ENCODE data around the gene SUSD6.
A peak's percentile ranks its signal among the peaks of the same experiment; 100 is the strongest.
"Not testable (repeated sequence)": the region's sequence is repeated elsewhere in the genome, so short reads cannot be mapped to it uniquely, and the experiment has no call there.

The SUSD6 gene

DNA sequence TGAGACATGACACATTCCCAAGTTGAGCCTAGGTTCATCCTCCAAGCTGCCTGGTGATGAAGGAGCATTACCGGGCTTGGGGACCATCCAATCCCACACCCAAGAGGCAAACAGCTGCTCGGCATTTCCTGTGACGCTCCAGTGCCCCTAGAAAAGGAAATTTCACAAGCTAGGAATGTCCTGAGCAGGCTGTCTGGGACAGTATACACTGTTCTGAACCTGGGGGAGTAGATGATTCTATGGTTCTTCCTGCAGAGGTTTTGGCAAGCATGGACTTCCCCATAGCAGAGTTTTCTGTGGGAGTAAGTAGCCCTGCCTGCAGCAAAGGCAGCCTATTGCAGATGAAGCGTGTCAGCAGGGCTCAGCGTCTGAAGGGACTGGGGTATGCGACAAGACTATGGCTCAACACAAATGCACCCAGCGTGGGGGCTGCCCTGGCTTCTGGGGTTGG is 108.1 kb downstream of the SUSD6 start:
- DNase-seq: peak in 1 of 2 donors; percentile 57

DNA sequence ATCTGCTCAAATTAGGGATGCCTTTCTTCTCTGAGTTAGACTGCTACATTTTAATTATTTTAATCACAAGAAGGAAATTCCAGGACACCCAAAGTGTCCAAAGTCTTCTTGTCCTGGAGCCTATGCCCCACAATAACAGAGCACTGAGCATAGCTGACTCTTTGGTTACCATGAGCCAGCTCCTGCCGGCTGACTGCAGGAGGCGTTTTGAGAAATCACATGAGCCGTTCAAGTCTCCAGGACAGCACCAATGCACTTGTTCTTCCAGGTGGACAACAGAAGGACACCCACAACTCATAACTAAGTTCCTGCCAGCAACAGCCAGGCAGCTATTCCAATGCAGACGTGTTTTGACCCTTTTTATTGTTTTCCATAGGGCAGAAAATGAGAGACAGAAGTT is 109.5 kb downstream of the SUSD6 start:
- no peak for DNase-seq

DNA sequence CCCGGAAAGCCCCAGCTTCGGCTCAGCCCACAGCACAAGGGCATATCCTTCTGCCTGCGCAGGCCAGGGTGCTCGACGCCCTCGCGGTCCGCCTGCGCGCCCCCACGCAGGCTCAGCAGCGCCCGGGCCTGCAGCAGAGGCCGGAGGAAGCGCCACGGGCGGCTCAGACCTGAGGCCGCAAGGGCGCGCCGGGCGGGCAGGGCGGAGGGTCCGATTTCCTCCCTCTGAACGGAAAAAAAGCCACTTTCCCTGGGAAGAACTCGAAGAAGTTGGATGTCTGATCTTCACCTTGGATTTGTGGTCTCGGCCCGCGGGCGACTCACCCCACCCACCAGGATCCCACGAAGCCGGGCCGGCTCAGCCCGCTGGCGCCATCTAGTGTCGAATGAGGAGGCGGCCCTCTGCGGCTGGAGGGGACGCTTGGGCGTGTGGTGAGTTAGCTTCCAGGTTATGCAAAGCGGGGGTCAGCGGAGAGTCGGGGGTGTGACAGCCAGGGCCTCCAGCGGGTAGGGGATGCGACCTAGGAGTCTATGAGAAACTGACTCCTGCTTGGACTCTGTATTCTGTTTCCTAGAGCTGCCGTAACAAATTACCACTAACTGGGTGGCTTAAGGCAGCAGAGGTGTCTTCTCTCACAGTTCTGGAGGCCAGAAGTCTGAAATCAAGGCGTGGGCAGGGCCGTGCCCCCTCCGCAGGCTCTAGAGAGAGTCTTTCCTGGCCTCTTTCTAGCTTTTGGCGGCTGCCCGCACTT is 115.5 kb downstream of the SUSD6 start:
- peak; percentile 79 to 87 for DNase-seq

DNA sequence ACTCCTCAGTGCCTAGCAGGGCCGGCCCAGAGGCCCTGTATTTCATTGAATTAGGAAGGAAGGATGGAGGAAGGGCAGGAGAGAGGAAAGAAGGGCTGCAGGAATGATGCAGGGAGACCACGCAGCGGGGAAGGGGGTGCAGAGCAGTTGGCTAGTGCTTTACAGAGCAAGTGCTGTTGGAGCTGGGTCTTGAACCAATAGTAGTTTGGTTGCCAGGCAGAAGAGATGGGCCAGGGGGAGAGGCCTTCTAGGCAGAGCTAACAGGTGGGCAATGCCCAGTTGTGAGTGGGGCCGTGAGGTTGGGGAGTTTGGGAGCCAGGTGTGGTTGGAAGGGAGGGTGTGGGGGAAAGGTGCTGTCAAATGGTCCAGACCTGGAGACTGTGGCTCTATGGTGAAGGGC is 116.5 kb downstream of the SUSD6 start:
- DNase-seq: no peak

DNA sequence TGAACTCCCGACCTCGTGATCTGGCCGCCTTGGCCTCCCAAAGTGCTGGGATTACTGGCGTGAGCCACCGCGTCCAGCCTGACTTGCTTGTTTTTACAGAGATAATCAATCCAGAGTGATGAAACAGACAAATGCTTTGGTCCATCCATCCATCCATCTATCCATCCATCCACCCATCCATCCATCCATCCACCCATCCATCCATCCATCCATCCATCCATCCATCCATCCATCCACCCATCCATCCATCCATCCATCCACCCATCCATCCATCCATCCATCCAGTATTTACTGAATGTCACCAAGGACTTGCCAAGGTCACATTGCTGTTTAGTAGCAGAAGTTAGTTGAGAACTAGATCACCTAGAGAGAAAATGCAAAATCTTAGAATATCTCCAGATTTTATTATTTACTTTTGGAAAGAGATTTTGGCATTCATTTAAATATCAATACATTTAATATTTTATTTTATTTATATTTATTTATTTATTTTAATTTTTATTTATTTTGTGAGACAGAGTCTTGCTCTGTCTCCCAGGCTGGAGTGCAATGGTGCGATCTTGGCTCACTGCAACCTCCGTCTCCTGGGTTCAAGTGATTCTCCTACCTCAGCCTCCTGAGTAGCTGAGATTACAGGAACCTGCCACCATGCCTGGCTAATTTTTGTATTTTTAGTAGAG is 120.7 kb downstream of the SUSD6 start:
- not testable (repeated sequence) for DNase-seq

DNA sequence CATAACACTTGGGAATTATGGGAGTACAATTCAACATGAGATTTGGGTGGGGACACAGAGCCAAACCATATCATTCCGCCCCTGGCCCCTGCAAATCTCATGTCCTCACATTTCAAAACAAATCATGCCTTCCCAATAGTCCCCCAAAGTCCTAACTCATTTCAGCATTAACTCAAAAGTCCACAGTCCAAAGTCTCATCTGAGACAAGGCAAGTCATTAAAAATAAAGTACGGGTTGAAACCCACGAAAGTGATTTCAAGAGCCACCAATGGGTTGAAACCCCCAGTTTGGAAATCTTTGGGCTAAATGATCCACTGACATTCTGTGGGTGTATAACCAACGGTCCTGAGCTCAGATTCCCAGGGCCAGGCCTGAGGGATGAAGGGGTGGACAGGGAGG is 125.0 kb downstream of the SUSD6 start:
- DNase-seq: not testable (repeated sequence)

DNA sequence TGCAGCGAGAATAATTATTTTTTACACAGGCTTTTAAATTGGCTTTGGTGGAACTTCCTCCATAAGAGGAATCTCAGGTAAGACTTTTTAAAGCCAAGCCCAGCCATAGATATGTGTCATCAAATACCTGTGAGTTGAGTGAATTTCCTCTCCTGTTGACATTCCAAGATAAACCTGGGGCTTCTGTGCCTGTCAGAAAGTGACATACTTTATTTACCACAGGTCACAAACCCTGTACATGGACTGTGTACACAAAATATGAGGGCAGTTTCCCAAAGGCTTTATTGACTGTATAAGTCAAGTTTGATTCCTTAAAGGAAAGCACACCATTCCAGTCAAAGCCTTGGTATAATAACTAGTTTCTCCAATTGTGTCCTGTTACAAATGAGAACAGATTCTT is 129.7 kb downstream of the SUSD6 start:
- DNase-seq: no peak

DNA sequence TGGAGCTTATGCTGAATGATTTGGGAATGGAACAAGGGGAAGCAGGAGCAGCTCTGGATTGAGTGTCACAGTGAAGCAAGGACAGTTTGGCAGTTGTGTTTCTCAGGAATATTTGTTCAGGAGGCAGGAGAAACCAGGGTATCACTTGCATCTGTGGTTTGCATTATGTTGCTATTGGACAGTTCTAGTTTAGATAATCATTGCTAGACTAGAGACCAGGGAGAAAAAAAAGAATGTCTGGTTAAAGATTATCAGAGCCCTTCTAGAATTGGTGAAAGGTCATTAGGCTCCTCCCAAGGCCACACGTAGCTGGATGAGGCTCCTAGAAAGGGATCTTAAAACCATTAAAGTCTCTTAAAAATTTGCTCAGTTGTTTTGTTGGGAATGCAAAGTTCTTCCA is 138.6 kb downstream of the SUSD6 start:
- no peak for DNase-seq

DNA sequence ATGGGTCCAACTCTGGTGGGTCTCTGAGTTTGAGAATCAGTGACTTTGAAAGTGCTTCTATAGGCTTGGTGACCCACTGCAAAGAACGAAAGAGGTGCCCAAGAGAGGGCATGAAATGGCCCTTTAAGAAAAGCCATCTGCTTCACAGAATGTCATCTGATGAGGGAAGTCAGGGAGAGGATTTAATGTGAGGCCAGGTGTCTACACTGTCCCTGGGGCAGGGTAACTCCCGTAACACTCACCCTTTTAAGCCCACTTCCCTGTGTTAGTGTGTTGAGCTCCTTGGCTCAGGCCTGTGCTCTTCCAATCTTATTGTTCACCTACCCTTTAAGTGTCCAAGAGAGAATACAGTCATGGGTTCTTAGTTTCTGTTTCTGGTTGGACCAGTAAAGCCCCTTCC is 139.1 kb downstream of the SUSD6 start:
- no peak for DNase-seq

DNA sequence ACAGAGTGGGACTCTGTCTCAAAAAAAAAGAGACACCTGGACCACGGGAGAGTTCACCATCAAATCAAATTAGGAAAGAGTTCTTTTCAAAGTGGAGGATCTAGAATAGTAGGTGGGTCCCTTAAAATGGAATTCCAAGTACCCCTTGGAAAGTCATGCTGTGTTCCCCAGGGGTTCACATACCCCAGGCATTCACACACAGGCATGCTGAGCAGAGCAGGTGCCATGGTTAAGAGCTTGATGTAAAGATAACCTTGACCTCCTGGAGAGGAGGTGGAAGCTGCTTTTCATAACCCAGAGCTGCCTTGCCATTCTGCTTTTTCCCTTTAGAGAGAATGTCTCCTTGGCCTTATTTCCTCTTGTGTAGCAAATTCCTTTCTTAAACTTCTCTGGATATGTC is 141.4 kb downstream of the SUSD6 start:
- DNase-seq: no peak

DNA sequence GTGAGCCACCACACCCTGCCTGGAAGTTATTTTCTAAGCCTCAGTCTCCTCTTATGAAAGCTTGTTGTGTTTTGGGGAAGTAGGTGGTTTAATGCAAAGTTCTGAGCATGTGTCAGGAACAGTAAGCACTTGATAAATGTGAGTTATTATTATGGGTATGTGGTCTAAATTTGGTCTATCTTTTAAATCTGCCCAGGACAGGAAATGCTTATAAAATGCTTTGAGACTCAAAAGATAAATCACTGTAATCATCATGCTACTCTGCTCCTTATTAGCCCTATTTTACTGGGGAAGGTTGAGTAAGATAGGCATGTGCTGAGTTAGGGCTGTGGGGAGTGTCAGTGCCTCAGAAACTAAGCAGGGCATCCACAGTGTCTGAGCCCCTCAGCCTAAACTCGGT is 142.5 kb downstream of the SUSD6 start:
- DNase-seq: no peak

DNA sequence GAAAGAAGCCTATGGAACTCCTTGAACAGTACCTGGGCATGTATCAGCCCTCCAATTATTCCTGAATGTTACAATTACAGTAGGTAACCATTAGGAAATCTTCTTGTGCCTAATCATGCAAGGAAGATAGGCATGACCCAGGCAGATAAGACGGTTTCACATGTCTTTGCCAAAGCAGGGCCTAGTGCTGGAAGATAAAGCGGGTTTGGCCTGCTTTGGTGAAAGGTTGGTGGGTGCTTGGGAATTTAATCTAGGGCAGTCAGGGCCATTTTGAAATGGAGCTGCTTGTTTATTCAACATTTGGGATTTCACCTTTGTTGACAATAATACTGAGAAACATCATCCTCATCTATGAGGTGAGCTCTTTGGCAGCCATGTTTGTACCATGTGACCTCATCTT is 143.1 kb downstream of the SUSD6 start:
- DNase-seq: no peak

DNA sequence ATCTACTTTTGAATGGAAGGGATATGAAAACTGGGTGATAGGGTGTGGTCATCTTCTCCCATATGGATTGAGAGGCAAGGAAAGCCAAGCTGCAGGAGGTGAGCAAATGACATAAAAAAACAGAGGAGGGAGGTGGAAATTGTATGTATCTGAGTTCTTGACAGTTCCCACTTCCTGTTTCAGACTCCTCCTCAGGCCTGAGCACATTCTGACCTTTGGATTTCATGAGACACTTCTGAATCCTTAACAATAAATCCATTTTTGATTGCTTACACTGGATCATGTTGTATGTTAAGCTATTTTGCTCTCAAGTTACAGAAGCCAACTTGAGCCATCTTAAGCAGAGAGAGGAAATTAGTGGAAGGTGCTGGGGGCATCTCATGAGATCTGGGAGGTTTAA is 143.9 kb downstream of the SUSD6 start:
- no peak for DNase-seq

DNA sequence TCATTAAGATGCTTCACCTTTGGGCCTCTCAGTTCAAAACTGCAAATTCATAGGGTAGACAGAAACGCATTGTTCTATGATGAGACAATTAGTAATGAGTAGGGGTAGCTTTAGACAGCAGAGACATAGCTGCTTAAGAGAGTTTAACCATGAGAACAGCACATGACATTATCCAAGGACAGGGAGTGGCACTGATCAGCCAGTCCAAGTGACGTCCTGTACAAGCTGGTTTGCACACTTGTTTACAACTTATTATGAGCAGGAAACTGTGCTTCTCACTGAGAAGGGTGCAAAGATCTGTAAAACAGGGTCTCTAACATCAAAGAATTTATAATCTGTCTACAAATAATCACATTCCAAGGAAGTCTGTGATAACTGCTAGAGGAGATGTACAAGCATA is 144.4 kb downstream of the SUSD6 start:
- no peak for DNase-seq

DNA sequence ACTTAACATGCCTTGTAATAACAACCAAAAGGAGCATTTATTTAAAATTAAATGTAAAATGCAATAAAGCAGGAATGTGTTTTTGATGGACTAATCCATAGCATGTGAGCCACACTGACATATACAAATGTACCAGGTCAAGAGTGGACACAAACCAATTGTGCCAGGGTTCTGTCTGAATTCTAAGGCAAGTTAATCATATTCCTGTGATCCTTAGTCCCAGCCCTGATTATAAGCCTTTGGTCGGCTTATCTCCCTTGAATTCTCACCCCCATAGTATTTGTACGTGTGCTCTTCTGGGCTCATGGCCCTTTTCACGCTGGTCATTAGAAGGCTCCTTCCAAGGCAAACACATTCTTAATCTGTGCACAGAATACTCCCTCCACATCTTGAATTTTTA is 144.9 kb downstream of the SUSD6 start:
- DNase-seq: no peak

DNA sequence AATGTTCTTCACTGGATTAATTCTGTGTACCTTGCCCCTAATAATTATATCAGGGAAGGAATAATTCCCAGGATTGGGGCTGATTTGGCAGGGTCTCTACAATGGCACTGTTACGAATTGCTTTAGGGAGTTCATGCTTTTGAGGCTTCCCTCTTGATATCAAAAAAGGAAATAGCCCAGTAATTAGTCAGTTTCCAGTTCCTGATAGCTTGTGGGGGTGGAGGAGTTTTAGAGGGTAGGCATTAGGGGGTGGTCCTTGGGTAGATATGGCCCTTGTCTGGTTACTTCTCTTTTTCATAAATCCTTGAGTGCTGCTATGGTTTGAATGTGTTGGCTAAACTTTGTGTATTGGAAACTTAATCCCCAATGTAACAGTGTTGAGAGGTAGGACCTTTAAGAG is 149.4 kb downstream of the SUSD6 start:
- no peak for DNase-seq

DNA sequence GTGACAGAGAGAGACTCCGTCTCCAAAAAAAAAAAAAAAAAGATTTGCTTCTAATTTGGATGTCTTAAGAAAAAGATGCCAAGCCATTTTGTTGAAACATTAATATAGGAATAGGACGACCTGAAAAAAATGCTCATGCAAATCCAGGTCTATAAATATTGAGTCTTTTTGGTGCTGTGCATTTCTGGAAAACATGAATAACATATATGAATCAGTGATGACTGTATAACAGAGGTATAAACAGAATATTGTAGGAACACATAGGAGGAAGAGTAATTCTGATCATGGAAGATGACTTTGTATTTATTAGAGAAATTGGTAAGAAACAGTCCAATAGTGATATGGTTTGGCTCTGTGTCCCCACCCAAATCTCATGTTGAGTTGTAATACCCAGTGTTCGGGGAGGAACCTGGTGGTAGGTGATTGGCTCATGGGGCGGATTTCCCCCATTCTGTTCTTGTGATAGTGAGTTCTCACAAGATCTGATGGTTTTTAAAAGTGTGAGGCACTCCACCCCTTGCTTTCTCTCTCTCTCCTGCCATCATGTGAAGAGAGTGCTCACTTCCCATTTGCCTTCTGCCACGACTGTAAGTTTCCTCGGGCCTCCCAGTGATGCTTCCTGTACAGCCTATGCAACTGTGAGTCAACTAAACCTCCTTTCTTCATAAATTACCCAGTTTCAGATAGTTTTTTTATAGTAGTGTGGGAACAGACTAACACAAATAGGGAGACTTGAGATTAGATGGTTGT is 152.5 kb downstream of the SUSD6 start:
- peak in 1 of 2 donors; percentile 49 for DNase-seq
